HFFc6 (cell line): Measurements from ENCODE around the gene SLC2A14. TPM values are rescaled to one million over a fixed set of nuclear protein-coding genes. Genes with fewer than 3 reads are reported as not detected.
"Not testable (repeated sequence)": the region's sequence is repeated elsewhere in the genome, so short reads cannot be mapped to it uniquely, and the experiment has no call there.

Source experiments
- DNase-seq: peaks from one replicate; pipeline ENCODE4 v3.0.0-alpha.2; 2018
- H3K27ac Mint-ChIP-seq: 2 replicates; pipeline ENCODE4 v1.8.0; 2020; ENCODE audit warnings: mild to moderate bottlenecking, mixed read lengths
- H3K27me3 Mint-ChIP-seq: 2 replicates; pipeline ENCODE4 v1.8.0; 2021; ENCODE audit warnings: mild to moderate bottlenecking, moderate library complexity, mixed read lengths; ENCODE audit not compliant: insufficient read depth
- H3K36me3 Mint-ChIP-seq: 2 replicates; pipeline ENCODE4 v1.8.0; 2021; ENCODE audit warnings: low read depth, mixed read lengths
- H3K4me1 Mint-ChIP-seq: 2 replicates; pipeline ENCODE4 v1.8.0; 2020; ENCODE audit warnings: low read depth, mixed read lengths
- H3K4me3 Mint-ChIP-seq: 2 replicates; pipeline ENCODE4 v1.8.0; 2020; ENCODE audit warnings: mild to moderate bottlenecking, moderate library complexity, mixed read lengths
- H3K9me3 Mint-ChIP-seq: 2 replicates; pipeline ENCODE4 v1.8.0; 2020; ENCODE audit warnings: mild to moderate bottlenecking, mixed read lengths
- CTCF ChIP-seq: fragments of 200-600 bp; sonication (generic); IDR thresholded peaks from 2 replicates; pipeline ENCODE4 v1.5.0; 2021; ENCODE audit warnings: antibody characterized with exemption, mild to moderate bottlenecking
- total RNA-seq, 6 experiments: library from RNA; stranded (reverse); fragmentation: NEBNext Ultra II Directional; extraction: Animal tissue kit (Norgen Biotek cat#: 25700); gene quantifications; 2 replicates in 1 of 6; 3 replicates in 5 of 6; pipeline ENCODE4 v1.2.3, GENCODE V29; 2021

Gene SLC2A14
- total RNA-seq, 6 experiments from 2014 or later, result 0.07 TPM; not detected in 5

GRCh38 chr12:7844116-7844515 is 28.6 kb downstream of the SLC2A14 start:
- Mint-ChIP-seq H3K9me3 (no peaks in the 10 kb centered on the region), H3K36me3 (no peaks in the 10 kb centered on the region), H3K4me3 (no peak overlapping the region), H3K4me1 (peaks cover 13% of the 10 kb centered on the region), H3K27ac (no peak overlapping the region), H3K27me3 (peaks cover 10% of the 10 kb centered on the region)
- no peak for DNase-seq
- TF ChIP-seq CTCF, result no peak

- H3K4me1 Mint-ChIP-seq, result peaks cover 13% of the 10 kb centered on the region
- H3K27ac Mint-ChIP-seq, H3K36me3 Mint-ChIP-seq, H3K4me3 Mint-ChIP-seq, DNase-seq, H3K9me3 Mint-ChIP-seq: not testable (repeated sequence)
- H3K27me3 Mint-ChIP-seq, result peaks cover 10% of the 10 kb centered on the region
Observed at GRCh38 chr12:7843583-7843982, 29.1 kb downstream of the SLC2A14 start.

- Mint-ChIP-seq H3K4me1 (peaks cover 13% of the 10 kb centered on the region), H3K27me3 (peaks cover 10% of the 10 kb centered on the region)
- not testable (repeated sequence) for H3K36me3 Mint-ChIP-seq, DNase-seq, H3K27ac Mint-ChIP-seq, H3K9me3 Mint-ChIP-seq, H3K4me3 Mint-ChIP-seq
Observed at GRCh38 chr12:7843149-7843548, 29.6 kb downstream of the SLC2A14 start.

- not testable (repeated sequence) for H3K9me3 Mint-ChIP-seq, H3K4me1 Mint-ChIP-seq, H3K27ac Mint-ChIP-seq, DNase-seq, H3K36me3 Mint-ChIP-seq, H3K4me3 Mint-ChIP-seq
- H3K27me3 Mint-ChIP-seq, result peaks cover 10% of the 10 kb centered on the region
Observed at GRCh38 chr12:7842444-7842843, 30.3 kb downstream of the SLC2A14 start.

GRCh38 chr12:7839848-7840247 is 32.9 kb downstream of the SLC2A14 start:
- H3K36me3 Mint-ChIP-seq, H3K27me3 Mint-ChIP-seq, H3K4me3 Mint-ChIP-seq, DNase-seq, H3K4me1 Mint-ChIP-seq, H3K9me3 Mint-ChIP-seq, H3K27ac Mint-ChIP-seq: not testable (repeated sequence)

- not testable (repeated sequence) for H3K4me3 Mint-ChIP-seq, H3K4me1 Mint-ChIP-seq, H3K27ac Mint-ChIP-seq, H3K9me3 Mint-ChIP-seq, H3K36me3 Mint-ChIP-seq, H3K27me3 Mint-ChIP-seq, DNase-seq
Observed at GRCh38 chr12:7839226-7839625, 33.5 kb downstream of the SLC2A14 start.

GRCh38 chr12:7837366-7837765 is 35.3 kb downstream of the SLC2A14 start:
- peaks cover 8% of the 10 kb centered on the region for H3K4me1 Mint-ChIP-seq
- DNase-seq, result no peak
- TF ChIP-seq CTCF, result no peak
- no peak overlapping the region for H3K4me3 Mint-ChIP-seq
- peaks cover 5% of the 10 kb centered on the region for H3K27me3 Mint-ChIP-seq
- no peak overlapping the region for H3K27ac Mint-ChIP-seq
- H3K9me3 Mint-ChIP-seq, result no peaks in the 10 kb centered on the region
- no peaks in the 10 kb centered on the region for H3K36me3 Mint-ChIP-seq

GRCh38 chr12:7835766-7836165 is 36.9 kb downstream of the SLC2A14 start:
- H3K4me3 Mint-ChIP-seq, result no peak overlapping the region
- TF ChIP-seq CTCF, result no peak

More at GRCh38 chr12:7835766-7836165, 36.9 kb downstream of the SLC2A14 start:
- Mint-ChIP-seq H3K27ac (no peak overlapping the region), H3K27me3 (peaks cover 8% of the 10 kb centered on the region), H3K36me3 (no peaks in the 10 kb centered on the region), H3K9me3 (no peaks in the 10 kb centered on the region), H3K4me1 (peaks cover 8% of the 10 kb centered on the region)
- DNase-seq, result no peak
